Stimulated activated CD8-positive, alpha-beta memory T cell treated with anti-CD3 and anti-CD28 coated beads, Interleukin-7, amount 100 ng/mL, for 4 hours (primary cell): ENCODE results near the gene ARPC2.
"Not testable (repeated sequence)": the region's sequence is repeated elsewhere in the genome, so short reads cannot be mapped to it uniquely, and the experiment has no call there.

Experiments used
- DNase-seq, 2 donors: peaks; one replicate each; pipeline ENCODE4 v3.0.0-alpha.2; 2020; ENCODE audit warnings: low read depth in 2 of 2

ARPC2 gene

GRCh38 chr2:218270721-218271486 lies 53.9 kb downstream of the ARPC2 start:
- DNase-seq = no peak

- no peak for DNase-seq
Measured at GRCh38 chr2:218271487-218271797, 54.5 kb downstream of the ARPC2 start.

- no peak for DNase-seq
Measured at GRCh38 chr2:218271865-218272530, 55.0 kb downstream of the ARPC2 start.

- DNase-seq = peak; percentile 65 to 68
Measured at GRCh38 chr2:218272531-218273212, 55.7 kb downstream of the ARPC2 start.

GRCh38 chr2:218273214-218273907 lies 56.4 kb downstream of the ARPC2 start:
- DNase-seq = not testable (repeated sequence)

GRCh38 chr2:218273908-218274249 lies 56.9 kb downstream of the ARPC2 start:
- no peak for DNase-seq

- DNase-seq = no peak
Measured at GRCh38 chr2:218274586-218274985, 57.6 kb downstream of the ARPC2 start.

GRCh38 chr2:218275371-218276072 lies 58.5 kb downstream of the ARPC2 start:
- DNase-seq = no peak

- DNase-seq = no peak
Measured at GRCh38 chr2:218276986-218277755, 60.2 kb downstream of the ARPC2 start.

- no peak for DNase-seq
Measured at GRCh38 chr2:218277921-218278320, 60.9 kb downstream of the ARPC2 start.

- no peak for DNase-seq
Measured at GRCh38 chr2:218278531-218279360, 61.8 kb downstream of the ARPC2 start.

GRCh38 chr2:218280260-218280870 lies 63.4 kb downstream of the ARPC2 start:
- no peak for DNase-seq

- no peak for DNase-seq
Measured at GRCh38 chr2:218281449-218281848, 64.5 kb downstream of the ARPC2 start.

GRCh38 chr2:218282173-218282991 lies 65.4 kb downstream of the ARPC2 start:
- DNase-seq = no peak

GRCh38 chr2:218284106-218284811 lies 67.3 kb downstream of the ARPC2 start:
- peak; percentile 53 to 59 for DNase-seq

- no peak for DNase-seq
Measured at GRCh38 chr2:218285604-218286003, 68.6 kb downstream of the ARPC2 start.

GRCh38 chr2:218286570-218287459 lies 69.8 kb downstream of the ARPC2 start:
- DNase-seq = peak; percentile 74 to 80
